GM19240 (cell line): ENCODE results near the gene UCN3.
"Not testable (repeated sequence)": the region's sequence is repeated elsewhere in the genome, so short reads cannot be mapped to it uniquely, and the experiment has no call there.

Experiments
- DNase-seq: peaks from one replicate; pipeline ENCODE4 v3.0.0; 2011; ENCODE audit warnings: low spot score; ENCODE audit not compliant: insufficient read length

UCN3 gene

DNA sequence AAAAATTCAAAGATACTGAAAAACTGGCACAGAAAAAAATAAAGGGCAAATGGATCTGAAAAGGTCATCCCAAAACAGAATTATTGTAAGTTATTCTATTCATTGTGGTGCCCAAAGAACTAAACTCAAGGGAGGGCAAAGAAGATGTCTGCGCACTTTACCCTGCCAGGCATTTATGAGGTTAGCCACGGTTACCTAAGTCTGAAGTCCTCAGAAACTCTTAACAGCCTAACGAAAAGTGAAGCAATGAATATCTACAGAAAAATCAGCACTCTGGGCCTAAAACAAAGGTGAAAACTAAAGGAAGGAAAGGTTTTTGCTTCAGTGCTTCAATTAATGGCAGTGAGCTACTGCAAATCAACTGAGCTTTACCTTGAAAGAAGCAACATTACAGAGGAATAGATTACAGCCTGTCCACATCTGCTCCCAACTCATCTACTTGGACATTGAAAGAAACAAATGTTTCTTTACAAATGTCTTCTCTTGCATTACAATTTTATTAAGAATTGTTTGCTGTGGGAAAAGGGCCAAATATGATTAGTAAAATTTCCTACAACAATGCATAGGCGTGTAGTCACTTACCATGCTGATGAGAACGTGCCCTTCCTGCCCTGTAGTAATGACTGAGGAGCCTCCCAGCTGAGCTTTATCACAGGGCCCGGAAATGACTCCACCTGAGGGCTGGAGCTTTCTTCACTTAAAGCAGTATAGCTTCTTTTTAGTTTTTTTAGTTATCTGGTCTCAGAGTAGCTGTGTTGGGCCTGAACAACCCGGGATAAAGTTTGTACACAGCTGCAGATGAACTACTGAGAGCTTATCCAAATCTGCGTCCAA, 39.7 kb downstream of the UCN3 start, which contains the start of gene TUBAL3:
Gene TUBAL3 (minus strand): TSS at position 621 of the 834 bp plus-strand sequence. CDS start 36 bp downstream, at position 585.
- no peak for DNase-seq

DNA sequence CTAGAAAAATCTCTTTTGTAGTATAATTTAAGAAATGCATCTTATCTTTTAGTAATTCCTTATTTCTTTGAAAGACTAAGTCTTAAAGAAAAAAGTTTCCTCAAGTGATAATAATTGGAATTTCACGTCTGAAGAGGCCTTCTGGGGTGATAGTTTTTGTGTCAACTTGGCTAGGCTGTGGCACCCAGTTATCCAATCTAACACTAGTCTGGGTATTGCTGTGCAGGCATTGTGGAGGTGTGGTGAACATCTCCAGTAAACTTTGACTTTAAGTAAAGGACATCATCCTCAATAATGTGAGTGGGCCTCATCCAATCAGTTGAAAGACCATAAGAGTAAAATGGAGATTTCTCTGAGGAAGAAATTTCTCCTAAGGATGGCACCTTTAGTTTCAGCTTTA, 42.2 kb downstream of the UCN3 start:
- no peak for DNase-seq

DNA sequence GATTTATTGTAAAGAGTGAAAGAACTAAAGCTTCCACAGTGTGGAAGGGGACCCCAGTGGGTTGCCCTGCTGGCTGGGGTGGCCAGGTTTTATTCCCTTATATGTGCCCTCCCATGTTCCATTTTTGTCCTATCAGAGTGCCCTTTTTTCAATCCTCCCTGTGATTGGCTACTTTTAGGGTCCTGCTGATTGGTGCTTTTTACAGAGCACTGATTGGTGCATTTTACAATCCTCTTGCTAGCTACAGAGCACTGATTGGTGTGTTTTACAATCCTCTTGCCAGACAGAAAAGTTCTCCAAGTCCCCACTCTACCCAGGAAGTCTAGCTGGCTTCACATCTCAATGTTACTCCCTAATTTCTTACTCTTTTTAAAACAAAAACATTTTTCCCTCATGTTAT, 46.0 kb downstream of the UCN3 start:
- DNase-seq: not testable (repeated sequence)

DNA sequence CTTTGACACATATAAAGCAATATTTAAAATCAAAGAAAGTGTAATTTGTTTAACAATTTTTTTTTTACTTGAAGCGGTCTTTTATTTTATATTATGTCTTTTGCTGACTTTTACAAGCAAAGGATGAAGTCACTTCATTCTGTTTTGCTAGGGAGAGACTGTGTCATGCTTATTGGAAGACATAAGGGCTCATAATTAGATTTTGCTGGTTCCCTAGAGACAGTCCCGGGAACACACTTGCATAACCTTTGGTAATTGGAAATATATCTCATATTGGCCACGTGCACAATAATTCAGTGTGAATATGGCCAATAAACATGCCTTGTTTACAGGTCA, 47.1 kb downstream of the UCN3 start:
- DNase-seq: no peak

- DNase-seq: peak; percentile 81
Observed at GRCh38 chr10:5412277-5412941, 47.6 kb downstream of the UCN3 start, which contains the start of gene NET1. Gene NET1 (plus strand): TSS chr10:5412557. CDS start chr10:5412693, 136 bp downstream.

- no peak for DNase-seq
Observed at GRCh38 chr10:5413012-5413938, 48.5 kb downstream of the UCN3 start.

GRCh38 chr10:5416981-5417380, 52.2 kb downstream of the UCN3 start:
- DNase-seq: no peak

- no peak for DNase-seq
Observed at GRCh38 chr10:5418584-5418983, 53.8 kb downstream of the UCN3 start.

DNA sequence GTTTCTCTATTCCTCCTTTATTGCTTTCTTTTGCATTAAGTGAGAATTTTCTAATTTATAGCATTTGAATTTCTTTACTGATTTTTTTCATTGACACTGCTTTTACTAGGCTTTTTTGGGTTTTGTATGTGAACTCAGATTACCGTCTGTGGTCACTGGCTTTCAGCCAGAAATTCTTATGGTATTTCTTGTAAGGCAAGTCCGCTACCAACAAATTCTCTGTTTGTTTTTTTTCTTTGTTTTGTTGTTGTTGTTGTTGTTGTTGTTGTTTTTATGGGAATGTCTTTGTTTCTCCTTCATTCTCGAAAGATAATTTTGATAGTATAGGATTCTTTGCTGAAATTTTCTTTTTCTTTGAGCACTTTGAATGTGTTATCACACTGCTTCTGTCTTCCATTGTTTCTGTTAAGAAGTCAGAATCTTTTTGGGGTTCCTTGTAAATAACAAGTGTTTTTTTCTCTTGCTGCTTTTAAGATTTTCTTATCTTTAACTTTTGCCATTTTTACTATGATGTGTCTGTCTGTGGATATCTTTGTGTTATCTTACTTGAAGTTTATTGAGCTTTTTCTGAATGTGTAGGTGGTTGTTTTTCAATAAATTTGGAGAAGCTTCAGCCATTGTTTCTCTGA, 54.8 kb downstream of the UCN3 start:
- DNase-seq: no peak

GRCh38 chr10:5423771-5424170, 59.0 kb downstream of the UCN3 start:
- DNase-seq: no peak
